D341Med (cell line): Measurements from ENCODE around the gene RAB12.
"Not testable (repeated sequence)": the region's sequence is repeated elsewhere in the genome, so short reads cannot be mapped to it uniquely, and the experiment has no call there.

Source experiments
- DNase-seq: peaks from one replicate; pipeline ENCODE4 v3.0.0; 2012; ENCODE audit warnings: low spot score

RAB12 gene

GRCh38 chr18:8614875-8615274, 5.6 kb downstream of the RAB12 start:
- no peak for DNase-seq

- DNase-seq = peak; percentile 58
Measured at GRCh38 chr18:8615397-8616027, 6.3 kb downstream of the RAB12 start.

- DNase-seq = no peak
Measured at GRCh38 chr18:8616028-8616401, 6.8 kb downstream of the RAB12 start.

GRCh38 chr18:8617907-8618306, 8.7 kb downstream of the RAB12 start:
- no peak for DNase-seq

- no peak for DNase-seq
Measured at GRCh38 chr18:8619041-8619440, 9.8 kb downstream of the RAB12 start.

DNA sequence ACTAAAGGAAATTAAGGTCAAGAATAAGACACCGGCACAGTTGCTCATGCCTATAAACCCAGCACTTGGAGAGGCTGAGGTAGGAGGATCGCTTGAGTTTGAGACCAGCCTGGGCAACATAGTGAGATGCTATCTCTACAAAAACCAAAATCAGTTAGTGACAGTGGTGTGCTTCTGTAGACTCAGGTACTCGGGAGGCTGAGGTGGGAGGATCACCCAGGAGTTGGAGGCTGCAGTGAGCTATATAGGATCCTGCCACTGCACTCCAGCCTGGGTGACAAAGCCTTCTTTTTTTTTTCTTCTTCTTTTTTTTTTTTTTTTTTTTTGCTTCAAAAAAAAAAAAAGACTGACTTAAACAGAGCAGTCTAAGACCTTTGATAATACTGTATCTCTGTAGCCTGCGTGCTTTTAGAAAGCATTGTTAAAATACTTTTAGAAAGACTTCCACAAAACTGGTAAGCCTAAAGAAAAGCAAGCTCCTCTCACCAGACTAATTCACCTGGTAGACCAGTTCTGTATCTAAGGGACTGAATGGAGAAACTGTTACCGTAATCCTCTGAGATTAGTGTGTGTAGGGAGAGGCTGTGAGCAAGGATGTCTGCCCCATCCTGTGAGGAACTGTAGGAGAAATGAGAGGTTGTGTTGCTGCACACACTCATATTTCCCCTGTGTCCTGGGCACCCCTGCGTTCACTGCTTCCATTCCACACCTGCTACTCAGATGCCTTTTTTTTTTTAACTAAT, 10.8 kb downstream of the RAB12 start:
- no peak for DNase-seq

- DNase-seq = no peak
Measured at GRCh38 chr18:8620845-8621244, 11.6 kb downstream of the RAB12 start.

DNA sequence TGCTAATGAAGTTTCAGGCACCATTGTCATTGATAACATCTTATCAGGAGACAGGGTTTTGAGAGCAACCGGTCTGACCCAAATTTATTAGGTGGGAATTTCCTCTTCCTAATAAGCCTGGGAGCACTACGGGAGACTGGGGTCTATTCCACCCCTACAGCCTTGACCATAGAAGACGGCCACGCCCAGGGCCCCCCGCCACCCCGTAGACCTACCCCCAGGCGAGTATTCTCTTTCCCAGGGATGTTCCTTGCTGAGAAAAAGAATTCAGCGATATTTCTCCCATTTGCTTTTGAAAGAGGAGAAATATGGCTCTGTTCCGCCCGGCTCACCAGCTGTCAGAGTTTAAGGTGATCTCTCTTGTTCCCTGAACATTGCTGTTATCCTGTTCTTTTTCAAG, 13.4 kb downstream of the RAB12 start:
- not testable (repeated sequence) for DNase-seq

DNA sequence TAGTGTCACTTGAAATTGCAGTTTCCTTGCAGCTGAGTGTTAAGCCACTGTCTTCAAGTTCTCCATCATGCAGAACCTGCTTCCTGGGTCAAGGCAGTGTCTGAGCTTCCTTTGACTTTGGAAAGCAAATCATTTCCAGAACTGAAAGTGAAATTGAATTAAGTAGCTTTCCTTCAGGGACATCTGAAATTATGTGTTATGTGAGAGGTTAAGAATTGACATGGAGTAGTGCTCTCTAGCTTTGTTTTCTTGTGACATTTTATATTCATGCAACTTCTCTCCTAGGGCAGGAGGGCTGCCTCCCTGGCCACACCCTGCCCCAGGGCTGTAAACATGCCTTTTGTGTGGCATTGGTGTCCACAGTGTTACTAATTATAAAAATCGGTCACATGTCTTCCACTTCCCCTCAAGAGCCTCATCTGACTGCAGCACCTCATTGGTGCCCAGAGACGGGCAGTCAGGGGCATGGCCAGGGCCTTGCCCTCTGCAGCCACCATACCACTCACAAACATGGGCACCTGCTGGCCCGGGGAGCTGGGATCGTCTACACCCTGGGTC, 14.4 kb downstream of the RAB12 start:
- DNase-seq = no peak

- DNase-seq = no peak
Measured at GRCh38 chr18:8625461-8626092, 16.3 kb downstream of the RAB12 start.

- no peak for DNase-seq
Measured at GRCh38 chr18:8626414-8627106, 17.3 kb downstream of the RAB12 start.

DNA sequence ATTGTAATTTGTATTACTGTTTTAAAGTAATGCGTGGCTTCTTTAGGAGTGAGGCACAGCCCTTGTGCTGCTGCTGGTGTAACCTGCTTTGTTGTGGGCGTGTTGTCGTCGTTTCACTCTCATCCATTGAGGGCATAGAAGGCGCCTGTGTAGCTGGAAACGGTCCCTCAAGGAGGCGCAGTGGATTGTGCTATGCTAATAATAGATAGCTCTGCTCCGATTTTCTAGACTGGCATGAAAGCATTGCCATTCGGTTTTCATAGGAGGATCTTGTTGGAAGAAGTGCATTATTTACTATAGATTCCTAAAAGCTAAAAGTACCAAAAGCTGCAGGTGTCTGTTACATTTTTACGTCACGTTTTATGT, 17.9 kb downstream of the RAB12 start:
- DNase-seq = no peak

DNA sequence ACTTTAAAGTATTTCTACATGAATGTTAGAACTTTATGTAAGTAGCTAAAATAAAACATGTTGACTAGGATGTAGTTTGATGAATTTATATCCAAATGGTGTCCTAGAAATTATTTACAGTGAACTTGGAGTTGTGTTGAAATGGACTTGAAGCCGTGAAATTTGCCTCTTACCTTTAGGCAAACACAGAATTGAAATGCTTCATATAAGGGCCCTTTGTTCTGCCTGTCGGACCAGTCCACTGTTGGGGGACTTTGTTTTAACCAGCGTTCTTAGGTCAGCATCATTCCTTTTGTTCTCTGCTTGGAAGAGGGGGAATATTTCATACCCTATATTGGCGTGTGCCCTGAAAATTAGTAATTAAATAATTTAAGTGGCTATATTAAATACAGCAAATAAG, 18.3 kb downstream of the RAB12 start:
- DNase-seq = no peak

GRCh38 chr18:8629602-8630001, 20.4 kb downstream of the RAB12 start:
- no peak for DNase-seq

DNA sequence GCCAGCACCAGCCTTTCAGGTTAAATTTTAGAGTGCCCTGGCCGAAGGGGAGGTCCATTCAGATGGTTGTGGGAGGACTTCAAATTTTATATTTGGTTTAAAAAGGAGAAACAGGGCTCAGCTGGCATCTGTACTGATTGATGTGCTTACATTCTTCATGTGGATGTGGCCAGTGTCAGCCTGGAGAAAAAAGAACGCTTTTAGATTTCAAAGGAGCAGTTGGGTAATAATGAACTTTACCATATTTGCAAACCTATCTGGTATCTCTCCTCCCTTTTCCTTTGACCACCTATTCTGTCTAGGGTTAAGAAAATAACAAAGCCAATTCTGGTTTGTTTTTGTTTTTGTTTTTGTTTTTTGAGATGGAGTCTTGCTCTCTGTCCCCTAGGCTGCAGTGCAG, 21.3 kb downstream of the RAB12 start:
- DNase-seq = no peak

DNA sequence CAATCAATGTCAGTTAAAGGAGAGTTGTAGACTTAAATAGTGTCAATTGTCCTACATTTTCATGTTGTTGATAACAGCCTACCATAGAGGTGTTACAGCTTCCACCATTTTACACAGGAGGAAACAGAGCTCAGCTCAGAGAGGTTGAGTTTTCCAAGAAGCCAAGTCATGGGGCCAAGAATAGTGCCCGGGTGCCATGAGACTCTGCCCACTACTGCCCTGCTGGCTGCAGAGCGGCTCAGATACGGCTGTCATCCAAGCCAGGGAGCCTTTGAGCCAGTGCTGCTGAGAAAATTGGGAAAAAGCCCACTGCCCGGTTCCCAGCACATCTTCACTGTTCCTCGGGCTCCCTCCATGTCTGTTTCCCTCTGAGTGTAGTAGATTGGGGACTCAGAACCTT, 22.0 kb downstream of the RAB12 start:
- DNase-seq = no peak

GRCh38 chr18:8632386-8632785, 23.1 kb downstream of the RAB12 start:
- DNase-seq = no peak

- DNase-seq = no peak
Measured at GRCh38 chr18:8634508-8634907, 25.3 kb downstream of the RAB12 start.

- no peak for DNase-seq
Measured at GRCh38 chr18:8635087-8635486, 25.9 kb downstream of the RAB12 start.

- no peak for DNase-seq
Measured at GRCh38 chr18:8639762-8640161, 30.5 kb downstream of the RAB12 start.

- no peak for DNase-seq
Measured at GRCh38 chr18:8643326-8643878, 34.2 kb downstream of the RAB12 start.

- not testable (repeated sequence) for DNase-seq
Measured at GRCh38 chr18:8647359-8647758, 38.1 kb downstream of the RAB12 start.
